Esophagus squamous epithelium (tissue), 4 donors: ENCODE data around the gene TNFRSF25.

Source experiments
- CTCF ChIP-seq, 6 experiments: fragments of 450-650 bp in 4 of 6; fragments of 200-600 bp in 2 of 6; sonication (generic) in 2 of 6; IDR thresholded peaks; one replicate each; pipeline ENCODE4 v1.5.1; 2016 to 2019; ENCODE audit warnings: antibody characterized with exemption in 6 of 6, mild to moderate bottlenecking in 4 of 6, moderate library complexity in 4 of 6
- POLR2A ChIP-seq, 4 donors: fragments of 450-650 bp; IDR thresholded peaks; one replicate each; pipeline ENCODE4 v1.6.1; 2017; ENCODE audit warnings: antibody characterized with exemption in 4 of 4, mild to moderate bottlenecking in 4 of 4, moderate library complexity in 3 of 4

DNA sequence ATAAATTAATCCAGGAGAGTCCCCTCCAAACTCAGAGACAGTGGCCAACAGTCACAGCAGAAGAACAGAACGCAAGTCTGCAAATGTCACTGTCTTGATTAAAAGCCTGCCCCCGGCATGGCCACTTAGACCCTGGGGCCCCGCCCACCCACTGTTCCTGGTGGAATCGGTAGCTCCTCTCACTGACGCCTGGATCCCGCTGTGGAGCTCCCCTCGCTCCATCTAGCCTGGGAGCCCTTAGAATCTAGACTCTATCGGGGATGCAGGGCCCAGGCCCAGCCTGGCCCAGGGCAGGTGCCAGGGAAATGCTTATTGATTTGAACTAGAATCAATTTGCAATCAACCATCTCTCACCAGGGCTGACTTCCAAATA is 46.9 kb upstream of the TNFRSF25 start:
- no peak for TF ChIP-seq POLR2A (IDR thresholded peaks at IDR 0.05)
- TF ChIP-seq CTCF (IDR thresholded peaks at IDR 0.05) = no peak
